GM21717 (cell line): ENCODE data around the gene SQOR.

Experiments used
- ATAC-seq: cut with Tn5 transposase; IDR thresholded peaks from one replicate; pipeline ENCODE4 v1.9.1; 2021; ENCODE audit warnings: mild to moderate bottlenecking, moderate library complexity; ENCODE audit not compliant: unreplicated experiment

The SQOR gene

GRCh38 chr15:45634432-45635190 is at the start of gene SQOR:
SQOR (plus strand) TSS chr15:45635029; CDS start chr15:45658924, 23,895 bp downstream.
- ATAC-seq: peak; percentile 80

GRCh38 chr15:45585069-45585791 is 49.6 kb upstream of the SQOR start:
- ATAC-seq: no peak

GRCh38 chr15:45586125-45586524 is 48.7 kb upstream of the SQOR start:
- no peak for ATAC-seq

- ATAC-seq: no peak
Measured at GRCh38 chr15:45586601-45587094, 48.2 kb upstream of the SQOR start.

- ATAC-seq: peak; percentile 78
Measured at GRCh38 chr15:45587095-45587862, 47.5 kb upstream of the SQOR start, which contains the start of gene BLOC1S6. BLOC1S6 (plus strand) TSS chr15:45587379; CDS start chr15:45587444, 65 bp downstream.

GRCh38 chr15:45587863-45588170 is 47.0 kb upstream of the SQOR start:
- no peak for ATAC-seq

- no peak for ATAC-seq
Measured at GRCh38 chr15:45588219-45588875, 46.5 kb upstream of the SQOR start.

GRCh38 chr15:45589256-45589655 is 45.6 kb upstream of the SQOR start:
- ATAC-seq: no peak

GRCh38 chr15:45594319-45594718 is 40.5 kb upstream of the SQOR start:
- no peak for ATAC-seq

GRCh38 chr15:45594835-45595530 is 39.8 kb upstream of the SQOR start:
- ATAC-seq: no peak

GRCh38 chr15:45603881-45604280 is 30.9 kb upstream of the SQOR start:
- ATAC-seq: no peak

- no peak for ATAC-seq
Measured at GRCh38 chr15:45604326-45604725, 30.5 kb upstream of the SQOR start.

- ATAC-seq: no peak
Measured at GRCh38 chr15:45606413-45606812, 28.4 kb upstream of the SQOR start.

GRCh38 chr15:45606841-45607240 is 28.0 kb upstream of the SQOR start:
- no peak for ATAC-seq

- ATAC-seq: no peak
Measured at GRCh38 chr15:45611305-45611704, 23.5 kb upstream of the SQOR start.

- peak; percentile 46 for ATAC-seq
Measured at GRCh38 chr15:45612790-45613415, 21.9 kb upstream of the SQOR start.

GRCh38 chr15:45616901-45617323 is 17.9 kb upstream of the SQOR start:
- no peak for ATAC-seq

- ATAC-seq: no peak
Measured at GRCh38 chr15:45618813-45619212, 16.0 kb upstream of the SQOR start.

- ATAC-seq: no peak
Measured at GRCh38 chr15:45628136-45628535, 6.7 kb upstream of the SQOR start.
